HuH-7 (cell line): ENCODE results near the gene UNC79.
"Not testable (repeated sequence)": the region's sequence is repeated elsewhere in the genome, so short reads cannot be mapped to it uniquely, and the experiment has no call there.

Experiments
- DNase-seq: peaks from one replicate; pipeline ENCODE4 v3.0.0; 2011; ENCODE audit warnings: low spot score

The UNC79 gene

GRCh38 chr14:93430315-93431035, at the start of gene UNC79:
Gene UNC79, plus strand, starts transcription at chr14:93430939. Its CDS starts 91 bp downstream, at chr14:93431030.
- DNase-seq: no peak

GRCh38 chr14:93381644-93382043, 49.1 kb upstream of the UNC79 start:
- no peak for DNase-seq

- DNase-seq: not testable (repeated sequence)
These were observed 46.5 kb upstream of the UNC79 start for GRCh38 chr14:93384256-93384655.

DNA sequence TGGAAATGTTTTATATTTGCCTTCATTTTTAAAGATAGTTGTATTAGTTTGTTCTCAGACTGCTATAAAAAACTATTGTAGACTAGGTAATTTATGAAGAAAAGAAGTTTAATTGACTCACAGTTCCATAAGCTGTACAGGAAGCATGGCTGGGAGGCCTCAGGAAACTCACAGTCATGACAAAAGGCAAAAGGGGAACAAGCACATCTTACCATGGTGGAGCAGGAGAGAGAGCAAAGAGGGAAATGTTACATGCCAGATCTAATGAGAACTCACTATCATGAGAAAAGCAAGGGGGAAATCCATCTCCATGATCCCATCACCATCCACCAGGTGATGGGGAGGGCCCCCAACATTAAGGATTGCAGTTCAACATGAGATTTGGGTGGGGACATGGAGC, 35.5 kb upstream of the UNC79 start:
- no peak for DNase-seq

- DNase-seq: no peak
These were observed 34.3 kb upstream of the UNC79 start for GRCh38 chr14:93396456-93396855.

DNA sequence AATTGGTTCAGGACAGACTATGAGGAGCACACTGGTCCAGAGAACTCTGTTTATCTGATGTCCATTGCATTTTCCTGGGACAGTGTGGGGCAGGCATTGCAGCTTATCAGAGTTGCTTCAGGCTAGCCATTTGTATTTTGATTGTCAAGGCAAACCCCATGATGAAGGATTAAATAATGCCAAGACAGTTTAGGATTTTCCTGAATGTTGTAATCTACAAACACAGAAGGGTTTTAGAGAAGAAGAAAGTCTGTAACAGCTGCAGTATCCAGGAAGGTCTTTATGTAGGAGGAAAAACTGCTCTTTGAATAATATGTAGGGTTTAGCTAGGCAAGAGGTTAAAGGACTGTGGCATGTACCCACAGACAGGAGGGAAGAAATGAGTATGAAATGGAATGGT, 32.2 kb upstream of the UNC79 start:
- no peak for DNase-seq

DNA sequence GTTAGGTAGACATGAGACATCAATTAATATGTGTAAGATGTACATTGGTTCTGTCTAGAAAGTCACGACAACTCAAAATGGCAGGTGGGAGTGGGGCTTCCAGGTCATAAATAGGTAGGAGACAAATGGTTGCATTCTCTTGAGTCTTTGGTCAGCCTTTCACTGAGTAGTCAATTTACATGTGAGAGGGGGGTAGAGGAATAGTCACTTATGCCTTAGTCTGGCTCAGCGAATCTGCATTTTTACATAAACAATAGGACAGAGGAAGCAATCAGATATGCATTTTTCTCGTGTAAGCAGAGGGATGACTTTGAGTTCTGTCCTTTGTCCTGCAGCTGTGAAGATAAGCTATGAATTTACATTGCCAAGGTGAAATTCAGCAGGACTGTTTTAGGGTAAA, 27.8 kb upstream of the UNC79 start:
- DNase-seq: no peak

DNA sequence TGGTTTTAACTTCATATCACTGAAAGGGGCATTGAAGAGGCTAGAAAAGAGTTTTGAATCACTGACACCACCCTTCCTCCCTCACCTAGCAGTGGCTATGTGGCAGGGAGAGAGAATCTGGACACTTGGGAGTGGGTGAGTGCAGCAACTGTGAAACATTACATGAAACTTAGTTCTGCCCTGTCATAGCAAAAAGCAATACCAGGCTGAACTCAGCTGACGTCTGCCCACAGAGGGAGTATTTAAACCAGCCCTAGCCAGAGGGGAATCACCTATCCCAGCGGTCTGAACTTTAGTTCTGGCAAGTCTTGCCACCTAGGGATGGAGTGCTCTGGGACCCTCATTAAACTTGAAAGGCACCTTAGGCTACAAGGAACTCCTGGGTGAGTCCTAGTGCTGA, 20.7 kb upstream of the UNC79 start:
- no peak for DNase-seq

DNA sequence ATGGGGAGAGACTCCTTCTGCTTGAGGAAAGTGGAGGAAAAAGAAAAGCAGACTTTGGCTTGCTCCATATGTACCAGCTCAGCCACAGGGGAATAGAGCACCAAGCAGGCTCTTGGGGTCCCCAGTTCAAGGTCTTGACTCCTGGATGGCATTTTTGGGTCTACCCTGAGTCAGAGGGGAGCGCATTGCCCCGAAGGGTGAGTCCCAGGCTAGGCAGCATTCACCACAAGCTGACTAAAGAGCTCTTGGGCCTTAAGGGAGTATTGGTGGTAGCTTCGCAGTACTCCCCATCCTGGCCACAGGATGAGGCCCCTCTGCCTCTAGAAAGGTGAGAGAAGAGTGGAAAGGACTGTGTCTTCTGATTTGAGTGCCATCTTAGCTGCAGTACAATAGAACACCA, 19.8 kb upstream of the UNC79 start:
- DNase-seq: no peak

DNA sequence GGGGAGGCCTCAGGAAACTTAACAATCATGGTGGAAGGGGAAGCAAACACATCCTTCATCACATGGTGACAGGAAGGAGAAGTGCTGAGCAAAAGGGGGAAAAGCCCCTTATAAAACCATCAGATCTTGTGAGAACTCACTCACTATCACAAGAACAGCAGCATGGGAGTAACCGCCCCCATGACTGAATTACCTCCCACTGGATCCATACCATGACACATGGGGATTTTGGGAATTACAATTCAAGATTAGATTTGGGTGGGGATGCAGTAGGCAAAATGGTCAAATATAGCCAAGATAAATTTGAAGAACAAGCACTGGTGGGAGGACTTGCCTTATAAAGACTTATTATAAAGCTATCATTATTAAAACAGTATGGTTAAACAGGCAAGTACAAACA, 5.6 kb upstream of the UNC79 start:
- DNase-seq: not testable (repeated sequence)

- DNase-seq: no peak
These were observed 4.0 kb upstream of the UNC79 start for GRCh38 chr14:93426750-93427149.

- DNase-seq: peak; percentile 6
These were observed 414 bp downstream of the UNC79 start for GRCh38 chr14:93431036-93431670.

- DNase-seq: no peak
These were observed 23.5 kb downstream of the UNC79 start for GRCh38 chr14:93454224-93454623.

DNA sequence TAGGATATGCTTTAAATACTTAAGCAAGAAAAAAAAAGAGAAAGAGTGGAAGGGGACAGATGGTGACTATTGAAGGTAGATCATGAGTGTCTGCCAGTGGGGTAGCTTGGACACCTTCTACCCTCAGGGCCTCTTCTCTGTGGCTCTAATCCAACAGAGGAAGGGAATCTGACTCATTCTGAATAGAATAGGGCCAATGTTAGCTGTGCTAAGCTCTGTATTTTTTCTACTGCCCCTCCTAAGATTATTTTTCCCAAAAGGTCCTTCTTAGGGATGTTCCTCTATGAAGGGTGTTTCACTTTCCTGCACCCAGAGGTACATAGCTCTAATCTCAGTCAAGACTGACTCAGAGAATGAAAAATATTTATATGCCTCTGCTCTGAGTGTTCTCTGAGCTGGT, 25.6 kb downstream of the UNC79 start:
- DNase-seq: no peak

DNA sequence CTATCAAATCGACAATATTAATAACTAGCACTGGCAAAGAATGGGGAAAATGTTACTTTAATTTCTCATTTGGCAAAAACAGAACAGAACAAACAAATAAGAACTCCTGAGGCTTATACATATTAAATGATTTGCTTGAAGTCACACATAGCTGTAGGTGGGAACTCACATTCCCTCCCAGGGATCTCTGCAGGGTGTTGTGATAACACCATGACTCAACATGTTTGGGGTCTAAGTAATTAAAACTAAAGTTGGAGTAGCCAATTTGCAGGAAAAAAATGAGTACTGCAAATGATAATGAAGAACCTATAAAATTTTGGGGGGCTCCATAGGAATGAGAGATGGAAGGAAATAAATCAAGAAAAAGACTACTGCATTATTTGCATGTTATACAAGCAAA, 27.5 kb downstream of the UNC79 start:
- DNase-seq: no peak

DNA sequence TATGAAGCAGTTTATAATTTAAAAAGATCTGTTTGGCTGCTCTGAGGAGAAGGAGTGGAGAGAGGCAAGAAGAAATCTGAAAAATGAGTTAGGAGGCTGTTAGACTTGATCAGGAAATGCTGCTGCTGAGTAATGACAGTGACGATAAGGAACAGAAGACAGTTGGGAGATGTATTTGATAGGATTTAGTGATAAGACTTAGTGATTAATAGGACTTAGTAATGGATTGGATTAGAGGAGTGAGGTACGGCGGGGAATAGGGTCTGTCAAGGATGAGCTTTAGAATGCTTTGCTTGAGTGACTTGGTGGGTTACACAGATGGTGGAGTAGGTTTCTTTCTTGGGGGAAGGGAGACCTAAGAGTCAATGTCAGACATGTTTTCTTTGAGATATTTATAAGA, 31.7 kb downstream of the UNC79 start:
- DNase-seq: no peak

- DNase-seq: no peak
These were observed 33.5 kb downstream of the UNC79 start for GRCh38 chr14:93464271-93464670.

DNA sequence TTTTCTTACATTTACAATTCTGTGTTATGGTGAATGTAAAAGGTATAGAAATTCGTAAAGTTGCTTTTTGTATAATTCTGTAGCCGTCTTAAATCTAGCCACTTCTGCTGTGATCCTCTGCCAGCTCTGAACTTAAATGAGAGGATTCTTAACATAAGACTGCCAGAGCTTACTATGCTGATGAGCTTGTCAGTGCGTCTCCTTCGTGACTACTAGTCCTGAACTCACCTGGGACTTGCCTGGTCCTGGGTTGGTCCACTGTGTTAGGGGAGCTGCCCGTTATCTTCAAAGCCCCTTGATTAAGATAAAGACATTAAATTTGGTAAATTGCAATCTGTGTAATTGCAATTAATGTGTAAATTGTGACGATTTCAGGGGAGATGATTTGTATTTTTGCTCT, 44.7 kb downstream of the UNC79 start:
- no peak for DNase-seq

- DNase-seq: no peak
These were observed 45.6 kb downstream of the UNC79 start for GRCh38 chr14:93476305-93476704.

GRCh38 chr14:93479074-93479473, 48.3 kb downstream of the UNC79 start:
- not testable (repeated sequence) for DNase-seq

DNA sequence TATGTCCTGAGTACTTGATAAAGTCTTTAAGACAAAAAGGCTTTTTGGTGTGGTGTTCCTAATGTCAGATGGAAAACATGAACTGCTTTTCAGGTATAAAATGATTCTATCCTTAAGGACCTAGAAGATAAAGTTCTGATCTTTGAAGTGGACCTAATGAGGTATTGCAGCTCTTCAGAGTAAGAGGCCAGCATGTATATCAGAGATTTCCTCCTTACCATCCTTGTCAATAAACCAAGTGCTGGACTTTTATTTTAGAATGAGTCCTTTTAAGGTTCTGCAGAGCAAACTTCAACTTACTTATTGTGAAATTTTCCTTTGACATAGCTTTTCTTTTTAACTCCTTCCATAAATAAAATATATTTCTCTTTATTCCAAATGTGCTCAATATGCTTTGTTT, 50.1 kb downstream of the UNC79 start:
- DNase-seq: no peak

DNA sequence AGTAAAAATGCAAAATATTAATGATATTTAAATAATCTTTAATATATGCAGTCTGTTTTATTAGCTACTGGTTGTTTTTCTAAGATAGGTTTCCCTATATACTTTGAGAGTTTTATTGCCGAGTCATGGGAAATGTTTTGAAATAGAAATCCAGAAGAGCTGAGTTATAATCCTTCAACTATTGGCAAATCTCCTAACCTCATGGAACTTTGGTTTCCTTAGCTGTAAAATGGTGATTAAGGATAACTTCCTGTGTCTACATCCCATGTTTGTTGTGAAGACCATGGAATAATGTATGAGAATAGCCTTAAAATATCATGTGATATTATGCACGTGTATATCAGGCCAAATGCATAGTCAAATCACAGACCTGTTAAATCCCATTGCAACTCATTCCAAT, 51.0 kb downstream of the UNC79 start:
- no peak for DNase-seq

DNA sequence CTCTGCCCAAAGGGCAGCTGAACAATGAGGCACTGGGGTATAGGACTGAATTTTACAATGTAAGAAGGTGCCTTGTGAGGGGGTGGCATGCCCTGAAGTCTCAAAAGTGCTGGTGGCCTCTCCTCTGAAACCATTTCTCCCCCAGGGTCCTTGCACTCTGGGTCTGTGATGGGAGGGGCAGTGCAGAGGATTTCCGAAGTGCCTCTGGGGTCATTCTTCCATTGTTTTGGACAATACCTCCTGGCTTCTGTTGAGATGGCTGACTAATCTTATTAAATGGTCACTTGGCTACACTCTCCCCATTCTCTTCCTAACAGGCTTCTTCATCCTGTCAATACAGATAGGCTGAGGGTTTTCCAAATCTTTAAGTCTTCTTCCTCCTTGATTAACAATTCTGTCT, 59.3 kb downstream of the UNC79 start:
- DNase-seq: no peak

- no peak for DNase-seq
These were observed 62.3 kb downstream of the UNC79 start for GRCh38 chr14:93493054-93493453.
